H1 (cell line): Measurements from ENCODE around the gene ZNG1C. TPM values are rescaled to one million over a fixed set of nuclear protein-coding genes. Genes with fewer than 3 reads are reported as not detected.
"Not testable (repeated sequence)": the region's sequence is repeated elsewhere in the genome, so short reads cannot be mapped to it uniquely, and the experiment has no call there.

Experiments
- CTCF ChIA-PET: fragments of 300-600 bp; sonication (Branson Sonifier 250); formaldehyde crosslinking; loops from one replicate; lab custom pipeline; 2021; ENCODE audit not compliant: partially characterized antibody; lab: Charles Lee
- POLR2A ChIA-PET: fragments of 300-600 bp; sonication (Branson Sonifier 250); formaldehyde crosslinking; loops from one replicate; lab custom pipeline; 2021; ENCODE audit warnings: inconsistent platforms; ENCODE audit not compliant: partially characterized antibody; lab: Charles Lee
- DNase-seq, 2 experiments: peaks; one replicate each; pipeline versions ENCODE4 v3.0.0 to v3.0.0-alpha.2; 2010 to 2022; ENCODE audit warnings: low spot score in 2 of 2, low read depth in 1 of 2, mixed read lengths in 1 of 2
- FAIRE-seq: peaks from 2 replicates; lab custom pipeline; 2011; peaks lifted over from hg19 to GRCh38; lab: Jason Lieb, UNC
- H2AFZ ChIP-seq: 2 replicates; pipeline ENCODE4 v1.8.1; 2012; ENCODE audit warnings: low read length, inconsistent platforms
- H2AK5ac ChIP-seq: 2 replicates; pipeline ENCODE4 v1.6.1; 2013; ENCODE audit warnings: low read depth, low read length
- H2BK120ac ChIP-seq: replicated peaks from 2 replicates; pipeline ENCODE3; 2013; ENCODE audit warnings: low read depth, low read length, inconsistent platforms
- H2BK12ac ChIP-seq: 2 replicates; pipeline ENCODE4 v1.6.1; 2013; ENCODE audit warnings: low read depth, low read length
- H2BK15ac ChIP-seq: 2 replicates; pipeline ENCODE4 v1.6.1; 2013; ENCODE audit warnings: low read length
- H2BK20ac ChIP-seq: 2 replicates; pipeline ENCODE4 v1.6.1; 2013; ENCODE audit warnings: low read length
- H2BK5ac ChIP-seq: 2 replicates; pipeline ENCODE4 v1.6.1; 2013; ENCODE audit warnings: low read depth, low read length
- H3K14ac ChIP-seq: 2 replicates; pipeline ENCODE4 v1.6.1; 2013; ENCODE audit warnings: inconsistent platforms; ENCODE audit not compliant: insufficient read length
- H3K18ac ChIP-seq: 2 replicates; pipeline ENCODE4 v1.6.1; 2013; ENCODE audit warnings: low read length; ENCODE audit errors: extremely low read depth
- H3K23ac ChIP-seq: 2 replicates; pipeline ENCODE4 v1.6.1; 2013; ENCODE audit warnings: inconsistent platforms; ENCODE audit not compliant: insufficient read length
- H3K23me2 ChIP-seq: 2 replicates; pipeline ENCODE4 v1.6.1; 2013; ENCODE audit warnings: low read depth, low read length
- H3K27ac ChIP-seq: 2 replicates; pipeline ENCODE4 v1.6.1; 2011; ENCODE audit warnings: low read depth, low read length, inconsistent platforms
- H3K27me3 ChIP-seq, 4 experiments: replicated peaks in 1 of 4; 1 replicate in 1 of 4; 2 replicates in 3 of 4; pipeline versions ENCODE4 v1.6.1 to v1.8.1; 2011 to 2013; ENCODE audit warnings: low read length in 3 of 4, mild to moderate bottlenecking in 3 of 4, inconsistent platforms in 2 of 4, mixed read lengths in 2 of 4, moderate library complexity in 1 of 4; ENCODE audit not compliant: control insufficient read depth in 3 of 4, insufficient read depth in 3 of 4; ENCODE audit errors: extremely low read depth in 1 of 4
- H3K36me3 ChIP-seq, 4 experiments: 2 replicates each; pipeline versions ENCODE4 v1.6.1 to v1.8.1; 2011 to 2013; ENCODE audit warnings: mild to moderate bottlenecking in 4 of 4, low read length in 3 of 4, moderate library complexity in 2 of 4, control low read depth in 1 of 4, inconsistent platforms in 1 of 4; ENCODE audit not compliant: insufficient read depth in 4 of 4, control insufficient read depth in 2 of 4
- H3K4ac ChIP-seq: replicated peaks from 2 replicates; pipeline ENCODE3; 2013; ENCODE audit warnings: low read length, low read depth, mixed read lengths, inconsistent platforms; ENCODE audit not compliant: insufficient read length
- H3K4me1 ChIP-seq, 4 experiments: replicated peaks in 1 of 4; 1 replicate in 1 of 4; 2 replicates in 3 of 4; pipeline versions ENCODE4 v1.6.1 to v1.8.1; 2011 to 2013; ENCODE audit warnings: low read length in 3 of 4, inconsistent platforms in 2 of 4, mixed read lengths in 1 of 4; ENCODE audit not compliant: insufficient read depth in 4 of 4, control insufficient read depth in 3 of 4
- H3K4me2 ChIP-seq, 2 experiments: 2 replicates each; pipeline versions ENCODE4 v1.6.1 to v1.8.1; 2011 to 2013; ENCODE audit warnings: low read depth in 2 of 2, low read length in 2 of 2, control low read depth in 1 of 2, inconsistent platforms in 1 of 2, mild to moderate bottlenecking in 1 of 2; ENCODE audit not compliant: insufficient read depth in 1 of 2
- H3K4me3 ChIP-seq, 4 experiments: fragments of 200-600, 300-600 bp in 1 of 4; sonication (generic), shearing (Covaris generic), sonication (Bioruptor Twin) in 1 of 4; 2 replicates each; pipeline versions ENCODE4 v1.5.1 to v1.8.1; 2011 to 2016; ENCODE audit warnings: low read length in 4 of 4, low read depth in 3 of 4, control low read depth in 2 of 4, inconsistent platforms in 2 of 4, mild to moderate bottlenecking in 2 of 4, mixed read lengths in 1 of 4, moderate library complexity in 1 of 4; ENCODE audit not compliant: insufficient read depth in 2 of 4; ENCODE audit errors: extremely low read depth in 1 of 4
- H3K56ac ChIP-seq: replicated peaks from 2 replicates; pipeline ENCODE3; 2013; ENCODE audit warnings: low read depth, mild to moderate bottlenecking, mixed read lengths, low read length, inconsistent platforms; ENCODE audit not compliant: insufficient read length
- H3K79me1 ChIP-seq: 2 replicates; pipeline ENCODE4 v1.6.1; 2013; ENCODE audit warnings: low read depth, low read length, control low read depth
- H3K79me2 ChIP-seq, 2 experiments: 2 replicates each; pipeline versions ENCODE4 v1.6.1 to v1.8.1; 2012 to 2013; ENCODE audit warnings: low read length in 2 of 2, mild to moderate bottlenecking in 2 of 2, inconsistent platforms in 1 of 2; ENCODE audit not compliant: insufficient read depth in 2 of 2, control insufficient read depth in 1 of 2
- H3K9ac ChIP-seq, 4 experiments: replicated peaks in 1 of 4; 1 replicate in 1 of 4; 2 replicates in 3 of 4; pipeline versions ENCODE4 v1.6.1 to v1.8.1; 2011 to 2013; ENCODE audit warnings: low read depth in 3 of 4, low read length in 3 of 4, control low read depth in 2 of 4, mild to moderate bottlenecking in 2 of 4, moderate library complexity in 2 of 4, inconsistent platforms in 1 of 4; ENCODE audit errors: extremely low read depth in 1 of 4
- H3K9me3 ChIP-seq, 2 experiments: 2 replicates each; pipeline versions ENCODE4 v1.6.1 to v1.8.1; 2012 to 2013; ENCODE audit warnings: mild to moderate bottlenecking in 2 of 2, moderate library complexity in 2 of 2, control low read depth in 1 of 2, inconsistent platforms in 1 of 2, low read depth in 1 of 2, low read length in 1 of 2, mixed read lengths in 1 of 2; ENCODE audit not compliant: insufficient read depth in 2 of 2
- H4K20me1 ChIP-seq, 2 experiments: replicated peaks in 1 of 2; 2 replicates each; pipeline versions ENCODE3 to v1.8.1; 2011 to 2013; ENCODE audit warnings: inconsistent platforms in 2 of 2, low read length in 2 of 2, mild to moderate bottlenecking in 1 of 2; ENCODE audit not compliant: insufficient read depth in 2 of 2, control insufficient read depth in 1 of 2
- H4K5ac ChIP-seq: 2 replicates; pipeline ENCODE4 v1.6.1; 2013; ENCODE audit warnings: low read length, low read depth, mixed read lengths, inconsistent platforms; ENCODE audit not compliant: insufficient read length
- H4K8ac ChIP-seq: 2 replicates; pipeline ENCODE4 v1.8.0; 2013; ENCODE audit warnings: mild to moderate bottlenecking, moderate library complexity, low read length, inconsistent platforms; ENCODE audit not compliant: insufficient read depth; ENCODE audit errors: extremely low read depth
- H4K91ac ChIP-seq: replicated peaks from 2 replicates; pipeline ENCODE3; 2013; ENCODE audit warnings: low read length, mixed read lengths, inconsistent platforms; ENCODE audit not compliant: insufficient read length
- WGBS, 2 experiments: shearing (Covaris generic) in 1 of 2; methylation state at CpG; one replicate each; pipeline versions ENCODE4 v1.1.6 to v1.1.7; 2013 to 2015; ENCODE audit warnings: low lambda C conversion rate in 2 of 2, mixed read lengths in 2 of 2, inconsistent platforms in 1 of 2, low coverage in 1 of 2, missing lambda C conversion rate in 1 of 2; ENCODE audit not compliant: insufficient replicate concordance in 2 of 2, insufficient coverage in 1 of 2, insufficient read length in 1 of 2; ENCODE audit errors: extremely low coverage in 1 of 2, missing lambda C conversion rate in 1 of 2; 5-methylcytosine and 5-hydroxymethylcytosine counted together
- polyA plus RNA-seq, 7 experiments: library from polyadenylated mRNA; depleted of rRNA in 3 of 7; stranded (reverse) in 5 of 7; unstranded in 2 of 7; fragments of >200 nt in 5 of 7; fragments of 200-250 nt in 2 of 7; gene quantifications; 1 replicate in 5 of 7; 2 replicates in 1 of 7; 4 replicates in 1 of 7; pipeline versions ENCODE4 v1.2.1 to v1.2.3, GENCODE V29; 2011 to 2013; ENCODE audit warnings: missing spikeins in 2 of 7, mixed read lengths in 2 of 7
- total RNA-seq: library from RNA; stranded (reverse); fragmentation: NEBNext Ultra II Directional; extraction: Animal tissue kit (Norgen Biotek cat#: 25700); gene quantifications from 2 replicates; pipeline ENCODE4 v1.2.1, GENCODE V29; 2021

The ZNG1C gene
- total and polyA plus RNA-seq, 2 of the 8 experiments (the other 6 are each of a cell fraction or from before 2014, with no cell fraction given), result 12.9 to 17.2 TPM

GRCh38 chr9:68330531-68331173 is 88.9 kb downstream of the ZNG1C start:
- H2BK12ac ChIP-seq, FAIRE-seq, H2BK120ac ChIP-seq, H3K18ac ChIP-seq, H3K79me1 ChIP-seq, H2AFZ ChIP-seq, H3K14ac ChIP-seq, H3K9me3 ChIP-seq, H3K4me3 ChIP-seq, H2AK5ac ChIP-seq, H2BK20ac ChIP-seq, H3K23me2 ChIP-seq, H3K4ac ChIP-seq, H3K79me2 ChIP-seq, H3K36me3 ChIP-seq, H3K56ac ChIP-seq, H4K91ac ChIP-seq, H3K4me1 ChIP-seq, POLR2A ChIA-PET, H4K5ac ChIP-seq, H3K9ac ChIP-seq, H2BK5ac ChIP-seq, H3K23ac ChIP-seq, CTCF ChIA-PET, H3K4me2 ChIP-seq, H4K8ac ChIP-seq, H3K27me3 ChIP-seq, H3K27ac ChIP-seq, H2BK15ac ChIP-seq, DNase-seq, H4K20me1 ChIP-seq: not testable (repeated sequence)
- WGBS, 2 experiments, result 97% methylated on average over 2 of the region's 11 CpGs; no CpG with 5 or more reads in 1 of the 2 experiments

GRCh38 chr9:68332122-68332521 is 90.3 kb downstream of the ZNG1C start:
- H3K36me3 ChIP-seq, H3K56ac ChIP-seq, H3K4ac ChIP-seq, H4K91ac ChIP-seq, POLR2A ChIA-PET, H3K9ac ChIP-seq, H3K23ac ChIP-seq, H3K23me2 ChIP-seq, H2BK15ac ChIP-seq, H2AFZ ChIP-seq, H3K27ac ChIP-seq, H4K20me1 ChIP-seq, H2BK12ac ChIP-seq, H3K4me3 ChIP-seq, H3K18ac ChIP-seq, H2BK20ac ChIP-seq, H2AK5ac ChIP-seq, H3K9me3 ChIP-seq, H3K27me3 ChIP-seq, FAIRE-seq, H2BK120ac ChIP-seq, H3K4me2 ChIP-seq, H2BK5ac ChIP-seq, H3K79me2 ChIP-seq, H3K4me1 ChIP-seq, DNase-seq, CTCF ChIA-PET, H3K79me1 ChIP-seq, H3K14ac ChIP-seq, H4K5ac ChIP-seq, H4K8ac ChIP-seq: not testable (repeated sequence)
- WGBS, 2 experiments, result 80% methylated on average over 1 of the region's 1 CpG; no CpG with 5 or more reads in 1 of the 2 experiments
